GM18873 (cell line): Measurements from ENCODE around the gene SNTG2.

ENCODE experiments used
- ATAC-seq: cut with Tn5 transposase; IDR thresholded peaks from one replicate; pipeline ENCODE4 v1.9.1; 2021; ENCODE audit warnings: mild to moderate bottlenecking, moderate library complexity, moderate number of reproducible peaks; ENCODE audit not compliant: unreplicated experiment, low FRiP score

The SNTG2 gene

GRCh38 chr2:951224-952006, 766 bp downstream of the SNTG2 start:
- no peak for ATAC-seq

- no peak for ATAC-seq
Observed at GRCh38 chr2:953408-953807, 2.8 kb downstream of the SNTG2 start.

DNA sequence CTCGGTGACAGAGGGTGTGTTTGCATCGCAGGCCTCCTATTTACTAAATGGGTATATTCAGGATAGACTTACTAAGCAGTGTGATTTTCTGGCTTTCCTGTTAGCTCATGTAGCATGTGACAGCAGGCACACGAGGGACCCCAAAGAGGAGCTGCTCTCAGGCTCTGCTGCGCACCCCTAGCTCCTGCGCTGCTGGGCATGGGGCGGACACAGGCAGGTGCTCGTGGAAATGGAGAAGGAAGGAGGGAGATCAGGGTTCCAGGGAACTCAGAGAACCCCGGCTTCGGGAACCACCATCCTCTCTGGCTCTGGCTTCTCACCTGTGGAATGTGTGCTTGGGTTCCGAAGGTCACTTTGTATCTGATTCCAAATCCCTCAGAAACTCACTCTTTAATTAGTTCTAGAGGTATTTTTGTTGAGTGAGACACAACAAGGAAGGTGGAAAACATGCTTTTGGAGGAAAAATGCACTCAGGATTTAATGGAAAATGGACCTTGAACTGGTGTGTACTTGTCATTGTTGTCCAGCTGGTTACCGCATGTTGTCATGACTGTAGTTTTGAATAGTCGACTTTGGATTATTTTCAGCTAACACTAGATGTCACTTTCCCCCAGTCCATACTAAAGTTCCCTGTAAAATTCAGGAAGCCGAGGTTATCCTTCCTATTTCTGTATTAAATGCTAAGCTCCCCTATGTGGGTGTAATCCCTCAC, 3.5 kb downstream of the SNTG2 start:
- ATAC-seq = no peak

DNA sequence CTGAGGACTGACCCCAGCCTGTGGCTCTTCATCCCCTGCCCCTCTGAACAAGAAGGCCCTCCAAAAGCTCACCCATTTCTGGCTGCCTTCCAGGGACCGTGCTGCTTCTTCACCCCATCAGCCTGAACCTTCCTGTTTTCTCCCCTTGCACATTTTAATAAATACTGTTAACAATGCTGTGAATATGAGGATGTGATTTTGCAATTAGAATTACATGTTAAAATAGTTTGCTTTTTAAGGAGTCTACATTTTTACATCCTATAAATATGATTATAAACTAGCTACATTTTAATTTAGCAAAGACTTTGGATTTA, 4.0 kb downstream of the SNTG2 start:
- ATAC-seq = no peak

GRCh38 chr2:955829-956731, 5.4 kb downstream of the SNTG2 start:
- ATAC-seq = no peak

GRCh38 chr2:959457-959856, 8.8 kb downstream of the SNTG2 start:
- ATAC-seq = no peak

DNA sequence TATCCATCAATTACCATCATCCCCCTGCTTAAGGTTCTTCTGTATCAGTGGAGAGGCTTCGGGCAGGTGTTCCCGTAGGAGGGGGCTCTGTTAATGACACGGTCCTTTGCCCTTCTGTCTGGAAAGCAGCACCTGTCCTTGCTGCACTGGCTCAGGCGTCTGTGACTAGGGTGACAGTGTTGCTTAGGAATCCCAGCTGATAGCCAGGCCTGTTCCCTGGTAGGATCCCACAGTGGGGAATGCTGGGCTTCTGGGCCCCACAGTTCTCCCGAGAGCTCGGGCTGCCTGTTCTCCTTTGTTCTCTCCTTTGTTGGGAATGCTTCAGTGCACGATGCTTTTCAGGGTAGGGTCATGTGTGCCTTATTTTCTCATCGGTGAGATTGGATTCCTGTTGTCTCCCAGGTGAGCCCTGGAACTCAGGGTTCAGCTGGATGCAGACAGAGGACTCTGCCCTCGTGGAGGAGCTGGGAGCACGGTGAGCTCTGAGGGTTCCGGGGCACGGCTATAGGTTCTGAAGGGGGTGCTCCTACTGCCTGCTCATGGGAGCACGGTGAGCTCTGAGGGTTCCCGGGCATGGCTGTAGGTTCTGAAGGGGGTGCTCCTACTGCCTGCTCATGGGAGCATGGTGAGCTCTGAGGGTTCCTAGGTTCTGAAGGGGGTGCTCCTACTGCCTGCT, 9.6 kb downstream of the SNTG2 start:
- no peak for ATAC-seq

DNA sequence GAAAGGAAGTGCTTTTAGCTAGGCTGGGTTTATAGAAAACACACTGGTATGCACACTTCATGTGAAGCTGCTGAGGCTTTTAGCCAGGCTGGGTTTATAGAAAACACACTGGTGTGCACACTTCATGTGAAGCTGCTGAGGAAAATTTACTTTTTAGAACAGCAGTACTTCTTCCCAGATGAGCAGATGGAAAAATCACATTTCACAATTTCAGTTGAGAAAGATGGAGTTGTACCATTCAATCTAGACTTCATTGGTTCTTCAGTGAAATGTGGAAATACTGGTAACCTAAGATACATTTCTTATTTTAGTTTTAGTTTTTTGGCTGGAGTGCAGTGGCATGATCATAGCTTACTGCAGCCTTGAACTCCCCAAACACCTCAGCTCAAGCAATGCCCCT, 11.1 kb downstream of the SNTG2 start:
- no peak for ATAC-seq

- ATAC-seq = no peak
Observed at GRCh38 chr2:963876-964275, 13.2 kb downstream of the SNTG2 start.

- ATAC-seq = no peak
Observed at GRCh38 chr2:964562-964961, 13.9 kb downstream of the SNTG2 start.

- no peak for ATAC-seq
Observed at GRCh38 chr2:965640-966147, 15.0 kb downstream of the SNTG2 start.

- ATAC-seq = no peak
Observed at GRCh38 chr2:973129-973528, 22.5 kb downstream of the SNTG2 start.

DNA sequence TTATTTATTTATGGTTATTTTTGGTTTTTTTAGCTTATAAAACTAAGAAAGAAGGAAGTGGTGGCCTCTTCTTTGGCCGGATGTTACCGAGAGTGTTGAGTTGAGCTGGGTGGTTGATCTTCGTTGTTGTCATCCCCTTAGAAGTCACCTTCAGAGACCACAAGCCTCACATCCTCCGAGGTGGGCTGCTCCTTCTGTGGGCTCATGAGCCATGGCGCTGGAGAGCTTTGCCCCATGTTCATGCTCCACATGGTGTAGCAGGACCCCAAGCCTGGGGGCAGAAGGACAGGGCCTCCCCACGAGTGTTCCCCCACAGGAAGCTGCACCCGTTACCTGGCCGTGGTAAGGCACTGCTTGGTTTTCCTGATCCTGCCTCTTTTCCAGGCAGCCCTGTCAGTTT, 23.4 kb downstream of the SNTG2 start:
- ATAC-seq = no peak

GRCh38 chr2:974502-974901, 23.9 kb downstream of the SNTG2 start:
- no peak for ATAC-seq

GRCh38 chr2:975095-975494, 24.4 kb downstream of the SNTG2 start:
- no peak for ATAC-seq

DNA sequence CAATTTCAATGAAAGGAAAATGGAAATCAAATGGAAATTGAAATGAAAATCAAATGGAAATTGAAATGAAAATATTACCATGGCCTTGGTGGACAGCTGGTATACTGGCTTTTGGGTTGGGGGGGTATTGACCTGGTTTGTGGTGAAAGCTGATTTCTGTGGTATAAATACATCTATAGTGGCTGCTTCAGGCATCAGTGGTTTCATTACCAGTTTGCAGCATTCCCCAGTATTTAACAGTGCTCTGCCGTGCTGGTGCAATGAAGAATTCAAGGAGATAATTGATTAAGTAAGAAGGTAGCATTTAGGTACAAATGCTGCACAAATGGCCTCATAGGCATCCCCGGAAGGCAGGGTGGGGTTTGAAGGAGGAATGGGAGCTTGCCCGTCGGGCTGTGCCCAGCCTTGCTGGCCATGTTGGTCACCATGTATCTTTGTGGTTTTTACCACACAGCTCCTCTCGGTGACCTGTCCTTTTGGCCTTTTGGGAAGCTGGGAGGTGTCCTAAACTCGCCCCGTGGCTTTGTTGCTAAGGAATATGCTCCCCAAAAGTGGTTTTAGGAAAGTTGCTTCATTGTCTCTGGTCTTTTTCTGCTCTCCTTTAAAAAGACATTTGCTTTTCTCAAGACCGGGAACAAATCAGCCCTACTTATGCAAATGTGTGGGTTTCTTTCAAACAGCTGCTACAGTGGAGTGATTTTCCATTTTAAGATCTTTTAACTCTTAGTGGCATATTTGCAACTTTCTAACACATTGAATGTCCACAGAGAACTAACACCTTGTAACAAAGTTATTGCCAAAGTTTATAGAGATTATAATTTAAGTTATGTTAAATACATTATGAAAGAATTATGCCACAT, 28.6 kb downstream of the SNTG2 start:
- no peak for ATAC-seq

DNA sequence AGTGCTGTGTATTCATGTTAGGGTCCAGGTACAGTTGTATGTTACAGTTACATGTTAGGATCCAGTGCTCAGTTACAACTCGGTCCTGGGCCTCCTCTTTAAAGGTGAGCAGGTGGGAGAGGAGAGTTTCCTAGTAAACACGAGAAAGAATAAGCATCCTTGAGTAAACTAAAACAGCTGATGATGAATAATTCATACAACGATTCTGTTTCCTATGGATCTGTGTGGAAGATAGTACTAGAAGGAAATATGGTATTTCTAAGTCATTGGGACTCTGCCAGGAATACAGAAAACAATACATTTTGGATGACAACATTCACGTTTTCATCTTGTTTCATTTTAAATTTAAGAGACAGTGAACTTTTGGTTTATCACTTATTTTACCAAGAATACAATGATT, 29.5 kb downstream of the SNTG2 start:
- ATAC-seq = no peak

- no peak for ATAC-seq
Observed at GRCh38 chr2:981258-981657, 30.6 kb downstream of the SNTG2 start.

DNA sequence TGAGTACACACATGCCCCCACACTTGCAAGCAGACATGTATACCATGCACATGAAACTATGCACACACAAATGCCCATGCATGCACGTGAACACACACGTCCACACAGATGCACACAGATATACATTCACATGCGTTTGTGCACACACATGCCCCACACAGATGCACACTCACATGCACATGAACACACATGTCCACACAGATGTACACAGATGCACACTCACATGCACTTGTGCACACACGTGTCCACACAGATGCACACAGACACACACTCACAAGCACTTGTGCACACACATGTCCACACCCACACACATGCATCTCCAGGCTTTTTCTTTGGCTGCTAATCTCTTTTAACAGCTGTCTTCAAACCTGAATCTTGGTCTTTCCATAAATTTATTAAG, 31.1 kb downstream of the SNTG2 start:
- no peak for ATAC-seq
